NCI-H2196 treated with DMSO at 0.1 percent for 48 hours (cell line): ENCODE measurements around the gene SPTSSB.

Source experiments
- DNase-seq: peaks from one replicate; lab custom pipeline; 2025; ENCODE audit not compliant: unreplicated experiment; lab: John Stamatoyannopoulos, UW

Gene SPTSSB

DNA sequence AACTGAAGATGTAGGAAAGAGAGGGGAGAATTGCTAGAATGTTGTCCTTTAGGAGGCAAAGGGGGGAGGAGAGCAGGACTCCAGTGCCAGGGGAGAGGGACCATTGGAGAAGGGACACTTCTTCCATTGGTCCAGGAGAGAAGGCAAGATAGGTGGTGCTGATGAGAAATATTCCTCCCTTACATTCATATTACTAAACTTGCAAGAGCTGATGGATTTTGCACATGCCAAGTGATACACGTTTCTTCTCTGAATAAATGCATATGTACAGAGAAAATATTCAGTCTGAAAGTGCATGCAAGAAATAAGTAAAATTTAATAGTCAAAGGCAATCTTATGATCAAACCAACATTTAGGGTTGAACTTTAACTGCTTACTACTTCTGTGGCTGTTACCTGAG, 21.5 kb upstream of the SPTSSB start:
- no peak for DNase-seq

DNA sequence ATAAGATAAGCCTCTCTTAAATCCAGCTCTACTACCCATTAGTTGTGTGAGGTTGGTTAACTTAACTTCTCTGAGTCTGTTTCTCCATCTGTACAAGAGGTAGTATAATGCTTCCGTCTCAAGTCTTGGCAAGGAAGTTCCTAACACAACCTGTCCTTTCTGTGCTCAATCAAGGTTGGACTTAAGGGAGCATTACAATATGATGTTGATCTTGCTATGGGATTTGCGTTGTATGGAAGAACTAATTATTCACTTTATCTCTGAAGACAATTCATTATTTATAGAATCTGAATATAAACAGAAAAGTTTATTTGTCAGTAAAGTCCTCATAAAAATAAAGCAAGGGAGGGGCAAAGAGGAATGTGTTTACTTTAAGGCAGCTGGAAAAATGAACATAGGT, 18.9 kb upstream of the SPTSSB start:
- DNase-seq: no peak

DNA sequence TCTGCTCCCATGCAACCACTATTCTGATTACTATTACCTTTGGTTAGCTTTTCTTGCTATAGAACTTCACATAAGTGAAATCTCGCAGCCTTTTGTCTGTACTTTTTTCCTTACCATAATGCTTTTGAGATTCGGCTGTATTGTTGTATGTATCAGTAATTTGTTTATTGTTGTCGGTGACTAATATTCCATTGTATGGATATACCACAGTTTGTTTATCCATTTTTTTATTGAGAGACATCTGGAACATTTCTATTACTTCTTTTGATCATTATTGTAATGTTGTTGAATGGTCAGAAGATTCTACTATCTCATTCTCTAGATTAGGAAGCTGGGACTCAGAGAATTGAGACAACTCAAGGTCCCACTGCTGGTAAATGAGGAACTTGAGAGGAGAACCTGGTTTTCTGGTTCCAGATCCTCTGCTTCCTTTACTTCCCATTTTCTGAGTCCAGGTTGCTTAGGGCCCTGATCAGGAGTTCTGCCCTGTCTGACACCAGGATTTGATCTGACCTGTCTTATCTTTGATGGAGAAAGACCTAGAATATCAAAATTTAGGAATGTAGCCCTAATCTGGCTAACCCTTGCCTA, 18.2 kb upstream of the SPTSSB start:
- DNase-seq: no peak

DNA sequence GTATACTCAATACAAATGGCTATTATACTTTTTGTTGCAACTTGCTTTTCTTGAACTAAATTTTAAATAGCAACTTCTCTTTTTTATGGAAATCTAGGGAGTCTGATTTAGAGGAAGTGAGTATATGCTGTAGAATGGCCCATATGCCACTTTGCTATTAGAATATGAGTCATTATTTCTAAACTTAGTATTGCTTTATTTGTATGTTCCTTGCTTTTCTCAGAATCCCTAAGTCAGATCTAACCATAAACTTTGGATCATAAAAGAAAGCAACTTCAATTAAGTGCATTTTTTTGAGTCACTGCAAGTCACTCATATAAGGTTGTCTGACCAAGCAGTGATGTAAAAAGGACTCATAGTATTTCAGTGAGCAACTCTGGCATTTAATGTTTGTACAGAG, 17.5 kb upstream of the SPTSSB start:
- DNase-seq: no peak

DNA sequence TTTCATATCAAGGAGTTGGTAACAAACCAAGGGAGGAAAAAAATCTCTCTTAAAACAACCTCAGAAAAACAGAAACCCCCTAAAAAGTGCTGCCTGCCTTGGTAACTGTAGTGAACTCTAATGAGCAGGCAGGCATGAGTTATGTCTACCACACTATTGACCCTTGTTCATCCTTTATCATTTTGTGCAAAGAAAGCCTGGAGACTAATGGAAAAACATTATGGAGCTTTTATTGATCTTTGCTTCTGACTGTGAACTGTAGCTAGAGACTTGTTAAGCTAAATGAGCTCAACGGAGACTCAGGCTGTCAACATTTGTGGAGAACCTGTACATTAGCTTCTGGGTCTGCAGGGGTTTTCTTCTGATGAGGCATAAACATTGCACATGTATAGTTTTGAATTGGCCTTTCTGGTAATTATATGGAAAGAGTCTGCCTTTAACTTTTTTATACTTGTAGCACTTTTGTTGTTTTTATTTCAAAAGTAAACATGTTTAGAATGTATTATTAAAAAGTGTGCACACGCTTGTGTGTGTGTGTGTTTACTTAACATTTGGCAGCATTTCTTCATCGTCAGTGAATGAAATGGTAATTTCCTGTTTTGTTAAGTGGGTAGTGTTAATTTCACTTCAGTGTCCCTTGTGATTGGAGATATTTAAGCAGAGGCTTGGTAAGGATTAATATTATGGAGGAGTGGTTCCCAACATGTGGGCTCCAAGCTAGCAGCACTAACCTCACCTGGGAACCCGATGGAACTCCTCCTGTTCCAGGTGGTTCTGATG, 15.9 kb upstream of the SPTSSB start:
- no peak for DNase-seq

DNA sequence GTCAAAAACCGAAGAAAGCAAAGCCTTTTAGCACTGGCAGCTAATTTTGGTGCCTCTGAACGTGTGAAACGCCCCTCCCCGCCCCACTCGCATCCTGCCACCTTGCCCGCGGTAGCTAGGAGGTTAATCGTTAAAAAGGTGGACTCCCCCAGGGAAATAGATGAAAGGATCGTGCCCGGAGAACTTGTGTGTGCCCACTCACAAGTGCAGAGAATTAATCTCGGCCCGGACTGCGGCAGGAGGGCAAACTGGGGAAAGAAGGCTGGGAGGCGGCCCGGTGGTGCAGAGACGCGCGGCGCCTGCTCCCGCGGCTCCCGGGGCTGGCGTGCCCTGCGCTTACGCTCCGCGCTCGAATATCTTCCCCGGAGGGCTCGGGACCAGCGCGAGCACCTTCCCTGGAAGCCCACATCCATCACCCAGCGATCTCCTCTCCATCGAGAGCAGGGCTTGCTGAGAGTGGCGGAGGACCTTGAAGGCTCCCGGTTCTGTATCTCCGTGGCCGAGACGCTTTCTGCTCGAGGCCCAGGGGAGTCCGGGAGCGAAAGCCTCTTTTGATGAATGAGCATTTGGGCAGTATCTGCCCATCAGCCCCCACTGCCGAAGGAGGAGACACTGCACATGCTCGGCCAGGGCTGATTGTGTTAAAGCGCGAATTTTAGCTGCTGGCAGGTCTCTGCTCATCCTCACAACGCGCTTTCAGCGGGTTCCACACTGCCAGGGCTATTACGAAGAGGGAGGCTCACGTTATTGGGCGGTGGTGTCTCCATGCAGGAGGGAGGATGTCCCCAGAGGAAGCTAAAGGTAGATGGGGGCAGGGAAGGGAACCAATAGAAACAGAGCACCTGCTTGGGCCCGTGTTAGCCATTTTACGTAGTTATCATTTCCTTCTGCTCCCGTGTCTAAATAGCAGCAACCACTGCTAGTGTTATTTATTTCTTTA, 1.3 kb upstream of the SPTSSB start:
- DNase-seq: peak; percentile 84

DNA sequence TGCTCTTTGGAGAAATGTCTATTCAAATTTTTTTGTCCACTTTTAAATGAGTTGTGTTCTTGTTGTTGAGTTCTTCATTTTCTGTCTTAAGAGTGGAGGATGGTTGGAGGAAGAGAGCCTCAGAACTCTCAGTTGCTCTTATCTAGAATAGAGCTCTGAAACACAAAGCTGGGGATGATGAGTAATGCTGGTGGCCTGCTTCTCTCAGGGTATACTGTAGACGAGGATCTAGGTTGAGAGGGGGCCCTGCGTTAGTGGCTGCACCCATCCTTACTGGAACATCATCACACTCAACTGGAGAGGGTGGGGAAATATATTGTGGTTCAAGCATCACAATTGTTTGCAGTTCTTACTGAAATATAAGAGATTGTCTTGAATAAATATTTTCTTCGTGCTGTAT, 1.8 kb downstream of the SPTSSB start:
- DNase-seq: no peak

DNA sequence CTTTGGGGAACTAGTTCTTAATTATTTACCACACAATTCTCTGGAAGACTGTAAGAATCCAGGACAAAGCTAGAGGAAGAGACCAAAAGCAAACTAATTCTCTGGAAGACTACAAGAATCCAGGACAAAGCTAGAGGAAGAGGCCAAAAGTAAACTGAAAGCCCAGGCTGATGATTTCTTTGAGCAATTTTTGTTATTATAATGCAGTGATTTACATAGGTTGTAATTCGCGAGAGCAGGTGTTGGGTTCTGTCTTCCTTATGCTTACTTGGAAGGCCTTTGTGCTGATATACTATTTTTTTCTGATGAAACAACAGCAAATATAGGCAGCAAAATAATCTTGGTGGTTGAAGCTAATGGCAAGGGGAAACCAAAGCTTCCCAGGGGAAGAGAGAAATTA, 5.2 kb downstream of the SPTSSB start:
- DNase-seq: no peak

DNA sequence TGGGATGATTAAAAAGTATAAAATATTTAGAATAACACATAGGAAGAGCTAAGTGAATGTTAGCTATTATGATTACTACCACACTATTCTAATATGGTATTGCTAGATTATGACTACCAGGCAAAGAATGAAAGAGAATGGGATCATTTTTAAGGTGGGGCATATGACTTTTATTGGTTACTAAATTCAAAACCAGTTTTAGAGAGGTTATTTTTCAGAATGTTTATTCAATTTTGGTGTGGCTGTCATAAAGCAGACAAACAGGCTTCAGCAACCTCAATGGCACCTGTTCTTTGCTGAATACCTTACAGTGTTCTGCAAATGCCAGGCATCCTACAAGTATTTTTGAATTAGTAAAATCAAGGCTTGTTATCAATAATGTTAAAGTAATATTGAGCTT, 12.8 kb downstream of the SPTSSB start:
- no peak for DNase-seq

DNA sequence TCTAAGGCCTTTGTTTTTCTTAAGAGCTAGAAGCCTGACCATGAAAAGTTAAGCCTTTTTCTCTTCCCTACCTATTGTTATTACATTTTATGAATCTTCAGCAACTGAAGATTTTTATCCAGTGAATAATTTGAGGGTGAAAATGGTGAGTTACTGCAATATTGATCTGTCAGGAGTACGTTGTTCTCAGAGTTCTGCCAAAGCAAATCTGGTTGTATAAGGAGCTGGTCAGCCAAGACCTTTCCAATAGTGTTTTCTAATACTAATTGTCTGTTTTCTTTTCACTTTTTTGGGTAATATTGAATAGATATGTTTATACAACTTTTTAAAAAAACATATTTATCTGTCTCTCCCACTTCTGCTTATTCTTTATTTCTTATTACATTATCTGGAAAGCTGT, 15.0 kb downstream of the SPTSSB start:
- DNase-seq: no peak

DNA sequence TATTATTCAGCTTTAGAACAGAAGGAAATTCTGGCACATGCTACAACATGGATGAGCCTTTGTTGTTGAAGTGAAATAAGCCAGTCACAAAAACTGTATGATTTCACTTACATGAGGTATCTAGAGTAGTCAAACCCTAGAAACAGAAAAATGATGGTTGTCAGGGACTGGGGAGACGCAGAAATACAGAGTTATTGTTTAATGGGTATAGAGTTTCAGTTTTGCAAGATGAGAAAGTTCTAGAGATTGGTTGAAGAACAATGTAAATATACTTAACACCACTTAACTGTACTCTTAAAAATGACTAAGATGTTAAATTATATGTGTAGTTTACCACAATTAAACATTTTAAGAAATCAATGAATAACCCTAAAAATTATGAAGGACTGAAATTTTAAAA, 15.8 kb downstream of the SPTSSB start:
- no peak for DNase-seq

DNA sequence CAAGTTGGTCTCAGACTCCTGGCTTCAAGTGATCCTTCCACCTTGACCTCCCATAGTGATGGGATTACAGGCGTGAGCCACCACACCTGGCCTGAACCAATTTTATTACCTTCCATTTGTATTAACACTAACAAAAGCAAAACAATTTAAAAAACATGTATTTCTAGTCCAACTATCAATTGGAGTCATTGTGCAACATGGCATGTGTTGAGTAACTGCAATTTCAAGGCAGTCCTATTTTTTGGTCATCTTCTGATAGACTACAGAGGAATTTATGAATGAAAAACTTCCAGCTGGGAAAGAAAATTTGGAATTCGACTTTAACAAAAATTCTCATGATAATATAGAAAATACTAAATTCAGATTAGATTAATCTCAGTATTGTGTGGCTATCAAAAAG, 16.8 kb downstream of the SPTSSB start:
- no peak for DNase-seq

DNA sequence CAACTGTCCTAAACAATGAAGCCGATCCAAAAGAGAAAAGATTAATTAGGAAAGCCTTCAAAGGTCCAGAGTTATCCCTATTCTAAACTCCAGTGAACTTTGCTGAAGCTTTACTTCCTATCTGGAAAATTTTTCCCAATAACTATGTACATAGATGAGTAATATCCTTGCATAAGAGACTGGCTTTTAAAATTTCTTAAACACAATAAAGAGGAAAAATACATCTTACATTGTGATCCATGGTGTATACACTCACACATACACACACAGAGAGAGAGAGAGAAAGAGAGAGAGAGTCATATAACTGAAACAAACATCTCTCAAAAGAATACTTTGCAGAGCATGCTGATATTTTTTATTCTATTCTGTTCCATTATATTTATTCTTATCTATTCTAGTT, 20.0 kb downstream of the SPTSSB start:
- no peak for DNase-seq

DNA sequence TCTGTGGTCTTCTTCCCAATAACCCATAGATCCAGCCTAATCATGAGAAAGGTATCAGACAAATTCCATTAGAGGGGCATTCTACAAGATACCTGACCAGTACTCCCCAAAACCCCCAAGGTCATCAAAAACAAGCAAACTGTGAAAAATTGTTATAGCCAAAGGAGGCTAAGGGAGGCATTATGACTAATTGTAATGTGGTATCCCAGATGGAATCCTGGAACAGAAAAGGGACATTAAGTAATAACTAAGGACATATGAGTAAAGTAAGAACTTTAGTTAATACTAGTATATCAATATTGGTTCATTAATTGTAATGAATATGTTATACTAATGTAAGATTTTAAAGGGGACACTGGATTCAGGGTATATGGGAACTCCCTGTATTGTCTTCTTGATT, 20.4 kb downstream of the SPTSSB start:
- DNase-seq: no peak

DNA sequence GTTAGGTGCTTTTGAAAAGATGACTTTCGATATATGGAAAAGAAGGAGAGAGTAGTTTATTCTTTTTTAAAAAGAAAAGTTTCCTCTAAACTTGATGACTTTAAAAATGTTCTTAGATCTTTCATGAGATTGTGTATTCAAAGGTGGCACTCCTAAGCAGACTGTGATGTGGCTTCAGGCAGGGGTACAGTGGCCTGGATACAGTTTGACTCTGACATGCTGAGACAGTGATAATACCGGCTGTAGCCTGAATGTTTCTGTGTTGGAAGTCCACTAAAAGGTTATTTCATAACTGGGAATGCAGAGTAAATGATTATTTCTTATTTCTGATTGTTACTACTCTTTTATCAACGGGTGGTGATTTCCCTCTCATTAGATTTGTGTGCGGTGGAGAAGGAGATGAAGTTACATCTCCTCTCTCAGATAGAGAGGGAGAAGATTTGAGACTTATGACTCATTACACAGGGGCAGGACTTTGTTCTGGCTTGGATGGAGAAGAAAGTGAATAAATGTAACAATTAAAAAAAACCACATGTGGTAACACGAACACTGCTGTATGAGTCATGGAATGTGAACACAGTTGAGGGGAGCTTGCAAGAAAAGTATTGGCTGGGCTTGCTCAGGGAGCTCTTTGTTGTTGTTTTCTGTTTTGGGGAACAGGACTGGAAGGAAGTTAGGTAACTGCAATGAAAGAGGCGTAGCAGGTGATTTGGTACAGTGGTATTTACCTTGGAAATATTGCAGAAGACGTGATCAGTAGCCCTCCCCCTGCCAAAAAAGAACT, 21.6 kb downstream of the SPTSSB start:
- DNase-seq: peak; percentile 24

DNA sequence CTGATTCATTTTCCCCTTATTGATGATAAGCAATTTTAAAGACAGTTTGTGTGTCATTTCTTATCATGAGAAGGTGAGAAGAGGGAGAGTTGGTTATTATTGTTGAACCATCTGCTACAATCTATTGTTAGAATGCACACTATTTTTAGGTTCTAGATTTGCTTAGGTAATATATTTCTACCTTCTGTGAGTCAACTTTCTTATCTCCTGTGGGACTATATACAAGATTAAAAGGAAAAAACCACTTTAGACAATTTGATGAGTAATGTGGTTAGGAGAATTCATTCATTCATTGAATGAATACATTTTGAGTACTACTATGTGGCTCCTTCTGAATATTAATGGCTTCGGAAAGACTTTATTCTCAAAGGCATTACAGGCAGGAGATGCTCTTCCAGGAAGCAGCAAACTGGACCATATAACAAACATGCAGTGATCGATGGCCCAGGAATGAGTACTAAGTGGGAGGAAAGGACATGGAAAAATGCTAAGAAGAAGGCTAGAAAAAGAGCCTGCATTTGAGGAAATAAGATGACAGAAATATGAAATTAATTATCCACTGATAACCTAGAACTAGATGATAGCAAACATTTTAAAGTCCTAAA, 22.4 kb downstream of the SPTSSB start:
- no peak for DNase-seq

DNA sequence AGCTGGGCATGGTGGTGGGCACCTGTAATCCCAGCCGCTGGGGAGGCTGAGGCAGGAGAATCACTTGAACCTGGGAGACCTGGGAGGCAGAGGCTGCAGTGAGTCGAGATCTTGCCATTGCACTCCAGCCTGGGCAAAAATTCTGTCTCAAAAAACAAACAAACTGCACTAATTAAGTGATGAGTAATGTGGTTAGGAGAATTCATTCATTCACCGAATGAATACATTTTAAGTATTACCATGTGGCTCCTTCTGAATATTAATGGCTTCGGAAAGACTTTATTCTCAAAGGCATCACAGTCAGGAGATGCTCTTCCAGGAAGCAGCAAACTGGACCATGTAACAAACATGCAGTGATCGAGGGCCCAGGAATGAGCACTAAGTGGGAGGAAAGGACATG, 23.6 kb downstream of the SPTSSB start:
- DNase-seq: no peak

DNA sequence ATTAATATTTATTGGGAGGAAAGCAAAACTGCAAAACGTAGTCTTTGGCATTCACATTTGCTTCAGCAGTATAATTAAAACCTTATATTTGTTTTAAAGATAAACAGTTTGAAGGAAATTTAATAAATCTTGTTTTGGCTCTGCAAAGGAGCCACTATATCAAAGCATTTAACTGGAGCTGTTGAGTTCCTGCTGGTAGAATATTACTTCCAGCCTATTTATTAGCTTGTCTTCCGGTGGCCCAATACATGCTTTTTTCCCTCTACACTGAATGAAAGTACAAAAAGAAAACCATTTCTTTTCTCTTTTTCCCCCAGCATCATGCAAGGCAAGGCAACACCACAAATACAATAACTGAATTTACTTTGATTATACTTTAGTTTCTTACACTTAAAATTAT, 26.3 kb downstream of the SPTSSB start:
- DNase-seq: no peak

DNA sequence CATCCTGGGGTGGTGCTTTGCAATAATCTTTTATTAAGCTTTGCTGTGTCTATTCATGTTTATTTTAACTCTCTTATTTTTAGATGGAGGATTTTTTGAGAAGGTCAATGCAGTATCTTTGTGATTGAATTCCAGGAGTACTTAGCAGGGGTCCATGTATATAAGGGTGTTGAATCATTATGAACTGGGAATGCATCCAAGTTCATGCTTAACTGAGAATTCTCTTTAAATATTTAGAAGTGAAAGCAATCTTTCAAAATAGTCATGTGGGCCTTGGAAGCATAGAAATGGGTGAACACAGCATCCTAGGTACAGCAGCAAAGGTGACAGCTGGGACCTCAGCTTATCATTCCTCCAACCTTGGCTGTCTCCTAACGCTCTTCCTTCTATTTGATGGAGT, 27.3 kb downstream of the SPTSSB start:
- DNase-seq: no peak

DNA sequence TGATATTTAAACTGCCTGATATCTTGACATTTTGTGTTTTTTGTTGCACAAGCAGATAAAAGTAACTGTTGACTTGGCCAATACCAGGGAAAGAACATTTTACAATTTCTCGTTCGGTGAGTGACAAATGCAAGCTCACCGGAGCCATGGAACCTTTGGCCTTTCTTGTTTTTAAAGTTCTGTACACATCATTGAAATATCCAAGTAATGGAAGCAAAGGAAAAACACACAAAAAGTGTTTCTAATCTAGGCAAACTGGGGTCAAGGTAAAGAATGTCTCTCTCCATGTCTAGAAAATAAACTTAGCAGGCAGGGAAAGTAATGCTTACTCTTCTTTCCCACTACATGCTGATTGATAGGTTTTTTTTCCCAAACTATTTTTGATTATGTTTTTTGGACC, 27.8 kb downstream of the SPTSSB start:
- DNase-seq: no peak

DNA sequence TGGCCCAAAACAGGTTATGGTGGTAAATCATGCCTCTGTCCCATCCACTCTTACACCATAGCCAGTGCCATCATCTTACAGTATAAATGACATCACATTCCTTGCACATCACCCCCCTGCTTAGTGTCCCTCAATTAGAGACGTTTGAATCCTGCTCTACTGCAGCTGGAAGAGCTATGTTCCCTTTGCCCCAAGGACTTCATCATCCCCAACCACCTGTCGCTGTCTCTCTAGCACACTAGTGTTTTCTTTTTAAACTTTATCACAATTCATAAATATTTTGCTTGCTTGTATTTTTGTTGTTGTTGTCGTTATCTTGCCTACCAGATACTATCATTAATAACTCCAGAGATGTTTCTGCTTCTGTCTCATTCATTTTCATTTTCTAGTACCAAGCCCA, 28.7 kb downstream of the SPTSSB start:
- DNase-seq: no peak
